GM13976 (cell line): Measurements from ENCODE around the gene CNST.

ENCODE experiments used
- DNase-seq: peaks from one replicate; pipeline ENCODE4 v3.0.0; 2012; ENCODE audit warnings: low spot score
- CTCF ChIP-seq: IDR thresholded peaks from 2 replicates; pipeline ENCODE4 v1.5.1; 2012; ENCODE audit warnings: borderline replicate concordance, mild to moderate bottlenecking; ENCODE audit not compliant: insufficient read depth; ENCODE audit errors: extremely low read depth, missing control alignments, control extremely low read depth
- in situ Hi-C: fragments of 300-500 bp; cut with MboI; formaldehyde crosslinking; loops from one replicate; pipeline ENCODE4 v1.12.0; 2022; ENCODE audit warnings: low sequenced_read_pairs, mixed read lengths, inconsistent platforms; ENCODE audit not compliant: unreplicated experiment

The CNST gene

GRCh38 chr1:246613096-246613758 lies 47.0 kb downstream of the CNST start:
- in situ Hi-C loops: no loop called here
- DNase-seq: no peak
- TF ChIP-seq CTCF: no peak

- DNase-seq: no peak
- in situ Hi-C loops: no loop called here
- TF ChIP-seq CTCF: no peak
Observed at GRCh38 chr1:246617156-246617555, 50.9 kb downstream of the CNST start.

- TF ChIP-seq CTCF: no peak
- no peak for DNase-seq
- in situ Hi-C loops: no loop called here
Observed at GRCh38 chr1:246617768-246618167, 51.5 kb downstream of the CNST start.

GRCh38 chr1:246618240-246618808 lies 52.1 kb downstream of the CNST start:
- DNase-seq: no peak
- no peak for TF ChIP-seq CTCF
- in situ Hi-C loops: no loop called here

GRCh38 chr1:246622035-246622652 lies 55.9 kb downstream of the CNST start:
- TF ChIP-seq CTCF: no peak
- in situ Hi-C loops: no loop called here
- DNase-seq: no peak

- TF ChIP-seq CTCF: no peak
- in situ Hi-C loops: no loop called here
- DNase-seq: no peak
Observed at GRCh38 chr1:246624091-246624490, 57.8 kb downstream of the CNST start.
